Raji (cell line): ENCODE results near the gene ZFP62.
A peak's percentile ranks its signal among the peaks of the same experiment; 100 is the strongest.

Experiments used
- POLR2A ChIP-seq: IDR thresholded peaks from 2 replicates; pipeline ENCODE4 v1.6.1; 2011; ENCODE audit warnings: low read depth, low read length, control low read depth; ENCODE audit not compliant: insufficient read depth

ZFP62 gene

DNA sequence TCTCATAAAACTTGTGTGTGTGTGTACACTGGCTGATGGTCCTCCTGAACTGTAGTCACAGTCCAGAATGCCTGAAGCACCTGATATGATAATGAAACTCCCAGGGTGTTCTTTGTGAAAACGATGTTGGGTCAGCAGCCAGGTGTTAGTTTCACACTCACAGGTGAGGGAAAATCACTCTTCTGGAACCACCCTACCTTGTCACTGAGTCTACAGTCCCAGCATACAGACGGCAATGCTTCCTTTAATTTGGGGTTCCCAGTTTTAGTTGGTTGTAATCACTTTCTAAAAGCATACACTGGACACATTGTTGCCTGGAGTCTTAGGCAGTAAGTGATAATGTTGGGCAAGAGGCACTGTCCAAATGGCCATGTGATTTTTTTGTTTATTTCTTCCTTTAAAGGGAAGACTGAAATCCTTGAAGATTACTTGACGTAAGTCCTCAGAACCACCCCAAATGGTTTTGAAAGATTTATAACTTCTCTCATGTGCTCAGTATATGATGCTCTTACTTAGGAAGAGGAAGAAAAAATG is 40.2 kb downstream of the ZFP62 start:
- TF ChIP-seq POLR2A: no peak

- no peak for TF ChIP-seq POLR2A
These were observed 42.3 kb downstream of the ZFP62 start for GRCh38 chr5:180818677-180819341.

DNA sequence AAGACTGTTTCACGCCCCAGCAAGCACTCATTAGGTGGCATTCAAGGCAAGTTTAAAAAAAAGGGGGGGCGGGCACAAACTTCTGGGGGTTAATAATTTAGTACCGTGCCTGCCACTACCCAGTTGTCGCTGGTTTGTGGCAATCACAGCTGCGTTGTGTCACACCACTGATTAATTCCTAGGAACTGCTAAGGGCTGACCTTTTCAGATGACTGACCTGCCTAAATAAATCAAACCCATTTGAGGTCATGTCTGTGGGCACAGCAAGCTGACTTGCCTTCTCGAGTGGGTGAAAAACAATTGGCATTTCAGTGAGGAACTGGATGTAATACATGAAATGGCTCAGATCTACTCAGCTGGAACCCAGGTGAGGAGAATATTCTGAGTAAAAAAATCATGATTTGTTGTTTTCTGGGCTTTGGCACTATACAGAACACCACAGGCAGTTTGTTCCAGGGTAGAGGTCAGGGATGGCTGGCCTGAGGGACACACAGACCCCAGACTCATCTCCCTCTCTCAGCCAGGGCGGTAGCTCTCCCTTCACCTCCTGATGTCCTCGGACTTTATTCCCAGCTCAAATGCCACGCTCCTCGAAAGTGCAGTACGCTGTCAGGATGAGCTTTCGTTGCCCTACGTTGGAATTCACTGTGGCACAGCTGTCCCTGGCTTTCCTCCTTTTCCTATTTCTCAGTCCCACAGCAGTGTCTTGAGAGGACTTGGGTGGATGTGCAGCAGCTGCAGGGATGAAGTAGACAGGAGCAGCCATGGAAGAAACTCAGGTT is 43.0 kb downstream of the ZFP62 start:
- no peak for TF ChIP-seq POLR2A

GRCh38 chr5:180816608-180817534 is 44.2 kb downstream of the ZFP62 start:
- TF ChIP-seq POLR2A: no peak

GRCh38 chr5:180815293-180815917 is 45.7 kb downstream of the ZFP62 start:
- TF ChIP-seq POLR2A: no peak

- TF ChIP-seq POLR2A: no peak
These were observed 47.7 kb downstream of the ZFP62 start for GRCh38 chr5:180813420-180813819.

DNA sequence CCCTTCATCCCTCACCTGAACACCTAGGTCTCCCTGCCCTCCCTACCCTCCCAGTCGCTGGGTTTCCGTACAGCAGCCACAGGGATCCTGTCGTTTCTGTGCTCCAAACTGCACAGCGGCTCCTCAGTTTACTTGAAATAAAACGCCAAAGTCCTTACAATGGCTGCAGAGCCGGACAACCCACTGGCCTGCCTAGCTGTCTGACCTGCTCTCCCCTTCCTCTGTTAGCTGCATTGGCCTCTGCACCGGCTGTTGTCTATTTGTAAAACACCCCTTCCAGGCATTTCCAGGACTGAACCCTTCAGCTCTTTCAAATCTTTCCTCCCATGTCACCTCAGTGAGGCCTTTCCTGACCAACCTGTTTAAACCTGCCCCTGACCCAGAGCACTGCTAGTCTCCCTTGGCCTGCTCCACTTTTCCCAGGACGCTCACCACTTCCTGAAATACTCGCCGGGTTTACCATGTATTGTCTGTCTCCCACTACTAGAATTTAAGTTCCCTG is 49.4 kb downstream of the ZFP62 start:
- no peak for TF ChIP-seq POLR2A

DNA sequence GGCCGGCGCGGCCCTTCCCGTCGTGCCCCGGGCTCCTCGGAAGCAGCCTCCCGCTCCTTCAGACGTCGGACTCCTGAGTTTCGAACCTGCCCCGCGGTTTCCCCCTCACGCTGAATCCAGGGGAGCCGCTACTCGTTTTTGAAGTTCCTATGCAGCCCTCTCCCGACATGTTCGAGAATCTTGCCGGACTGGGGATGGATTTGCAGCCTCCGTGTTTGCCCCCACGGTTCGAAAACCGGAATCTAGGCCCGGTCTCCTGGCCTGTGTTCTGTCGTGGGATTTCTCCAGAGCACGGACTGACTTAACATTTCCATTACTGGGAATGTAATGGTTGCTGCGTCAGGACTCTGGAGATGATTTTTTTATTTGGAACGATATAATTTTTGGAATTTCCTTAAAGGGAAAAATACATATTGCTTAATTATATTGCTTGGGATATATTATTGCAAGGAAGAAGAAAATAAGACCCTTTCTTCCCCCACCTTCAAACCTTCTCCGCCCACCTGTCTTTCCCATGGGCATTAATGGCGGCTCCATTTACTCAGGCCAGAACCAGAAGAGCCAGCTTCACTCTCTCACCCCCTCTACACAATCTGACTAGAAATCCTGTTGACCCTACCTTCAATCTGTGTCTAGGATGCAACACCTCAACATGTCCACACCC is 50.0 kb downstream of the ZFP62 start:
- TF ChIP-seq POLR2A: peak; percentile 3; the same call in 1 of the 2 replicates

DNA sequence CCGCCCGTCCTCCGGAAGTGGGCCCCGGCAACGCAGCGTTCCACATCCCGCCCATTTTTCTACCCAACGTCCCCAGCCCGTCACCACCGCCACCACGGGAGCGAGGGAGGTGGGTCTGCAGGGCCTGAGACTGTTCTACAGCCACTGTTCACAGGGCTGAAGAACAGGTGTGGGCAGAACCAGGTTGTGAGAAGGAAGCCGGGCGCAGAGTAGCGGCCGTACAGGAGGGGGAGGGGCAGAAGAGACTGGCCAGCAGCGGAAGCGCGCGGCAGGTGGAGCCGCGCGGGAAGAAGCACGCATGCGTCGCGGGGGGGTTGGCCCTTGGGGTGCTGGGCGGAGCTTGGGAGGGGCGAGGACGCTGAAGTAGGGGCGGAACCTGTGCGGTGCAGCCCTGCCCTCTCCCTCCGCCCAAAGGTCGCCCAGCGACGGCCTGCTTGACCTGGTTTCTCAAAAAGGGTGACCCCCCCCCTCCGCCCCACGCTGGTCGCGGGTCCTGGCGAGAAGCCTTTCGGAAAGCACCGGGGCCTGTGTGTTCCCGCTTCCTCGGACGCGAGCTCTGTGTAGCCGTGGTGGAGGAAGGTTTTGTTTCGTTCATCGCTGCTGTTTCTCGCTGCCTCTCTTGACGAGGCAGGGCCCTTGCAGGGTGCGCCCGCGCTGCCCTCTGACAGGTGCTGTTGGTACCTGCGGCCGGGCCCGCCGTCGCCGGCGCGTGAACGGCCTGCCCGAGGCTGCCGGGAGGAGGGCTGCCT is 50.7 kb downstream of the ZFP62 start:
- peak; percentile 62 for TF ChIP-seq POLR2A

DNA sequence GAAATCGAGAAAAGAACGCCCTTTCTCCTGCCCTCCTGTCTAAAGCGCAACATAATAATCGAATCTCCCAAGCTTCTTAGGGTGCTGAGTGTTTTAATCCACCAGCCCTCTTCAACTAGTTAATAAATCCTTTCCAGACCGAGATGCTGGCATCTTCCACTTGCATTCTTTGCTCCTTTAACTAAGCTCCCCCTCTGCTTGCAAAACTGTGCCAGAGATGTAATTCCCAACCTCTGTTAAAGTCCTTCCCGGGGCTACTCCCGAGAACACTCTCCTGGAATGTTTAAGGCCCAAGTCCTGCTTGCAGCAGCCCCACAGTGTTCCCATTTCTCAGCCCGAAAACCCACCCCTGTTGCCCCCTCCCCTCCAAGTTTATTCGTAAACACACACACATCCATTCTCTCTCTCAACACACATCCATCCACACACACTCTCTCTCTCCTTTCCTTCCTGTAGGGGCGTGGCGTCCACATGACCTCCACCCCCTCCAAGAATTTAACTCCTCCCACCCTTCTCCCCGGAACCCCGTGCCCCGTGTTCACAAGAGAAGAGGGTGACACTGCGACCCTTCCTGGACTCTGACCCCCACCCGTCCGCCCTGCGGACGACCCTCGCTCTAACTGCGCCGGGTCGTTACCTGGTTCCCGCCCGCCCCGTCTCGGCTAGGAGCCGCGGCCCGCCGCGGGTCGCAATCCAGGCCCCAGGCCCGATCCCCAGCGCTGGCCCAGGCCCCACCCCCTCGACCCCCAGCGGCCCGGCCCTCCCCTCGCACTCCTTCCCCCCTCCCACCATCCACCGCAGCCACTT is 51.5 kb downstream of the ZFP62 start:
- peak; percentile 52 for TF ChIP-seq POLR2A

- no peak for TF ChIP-seq POLR2A
These were observed 52.5 kb downstream of the ZFP62 start for GRCh38 chr5:180808461-180809000.
